Lung (tissue), 12 donors: ENCODE measurements around the gene CPSF2. TPM values are rescaled to one million over a fixed set of nuclear protein-coding genes. Genes with fewer than 3 reads are reported as not detected.

Source experiments
- ATAC-seq: fragments of 200-7000 bp; cut with Tn5 transposase; one replicate; pipeline ENCODE4 v1.9.1; 2020; ENCODE audit warnings: moderate number of reproducible peaks; ENCODE audit not compliant: insufficient read depth, low FRiP score
- DNase-seq, 3 donors: peaks; one replicate each; pipeline ENCODE4 v3.0.0-alpha.2; 2013 to 2017
- H3K27ac ChIP-seq, 2 donors: one replicate each; pipeline ENCODE4 v1.5.1; 2013; ENCODE audit warnings: mild to moderate bottlenecking in 2 of 2, moderate library complexity in 2 of 2, control low read depth in 1 of 2, inconsistent platforms in 1 of 2, low read depth in 1 of 2, low read length in 1 of 2
- H3K27me3 ChIP-seq, 3 donors: one replicate each; pipeline ENCODE4 v1.5.1; 2013; ENCODE audit warnings: low read length in 2 of 3; ENCODE audit not compliant: control insufficient read depth in 3 of 3, insufficient read depth in 3 of 3
- H3K36me3 ChIP-seq, 4 donors: one replicate each; pipeline ENCODE4 v1.5.1; 2013; ENCODE audit warnings: low read length in 4 of 4, mild to moderate bottlenecking in 1 of 4, moderate library complexity in 1 of 4; ENCODE audit not compliant: control insufficient read depth in 4 of 4, insufficient read depth in 4 of 4
- H3K4me1 ChIP-seq, 5 donors: one replicate each; pipeline ENCODE4 v1.5.1; 2013; ENCODE audit warnings: low read length in 5 of 5, mild to moderate bottlenecking in 2 of 5, moderate library complexity in 1 of 5; ENCODE audit not compliant: control insufficient read depth in 5 of 5, insufficient read depth in 5 of 5
- H3K4me3 ChIP-seq: one replicate; pipeline ENCODE4 v1.5.1; 2013; ENCODE audit warnings: mild to moderate bottlenecking, control low read depth, moderate library complexity
- H3K9ac ChIP-seq, 2 donors: one replicate each; pipeline ENCODE4 v1.5.1; 2013; ENCODE audit warnings: low read length in 2 of 2, control low read depth in 1 of 2; ENCODE audit not compliant: insufficient read depth in 1 of 2
- H3K9me3 ChIP-seq, 4 donors: one replicate each; pipeline ENCODE4 v1.5.1; 2013; ENCODE audit warnings: low read length in 3 of 4, mild to moderate bottlenecking in 1 of 4, moderate library complexity in 1 of 4; ENCODE audit not compliant: control insufficient read depth in 4 of 4, insufficient read depth in 3 of 4
- WGBS, 2 donors: extraction: QIAGEN DNeasy Blood & Tissue Kit; methylation state at CpG; one replicate each; pipeline ENCODE4 v1.1.7; 2013; 5-methylcytosine and 5-hydroxymethylcytosine counted together
- polyA plus RNA-seq, 2 donors: library from polyadenylated mRNA; stranded (reverse); fragments of 200-250 nt; gene quantifications; one replicate each; pipeline ENCODE4 v1.2.1, GENCODE V29; 2013
- total RNA-seq, 2 donors: library from RNA; depleted of rRNA in 1 of 2; stranded (reverse); fragments of >200 nt in 1 of 2; gene quantifications; one replicate each; pipeline ENCODE4 v1.2.1, GENCODE V29; 2014 to 2021
- TF ChIP-seq, protein P1 (sequence below): IDR thresholded peaks from 2 replicates; pipeline ENCODE4 v1.5.1; 2012; ENCODE audit warnings: mild to moderate bottlenecking; ENCODE audit errors: control extremely low read depth, extremely low read depth
- donor health status: control.
- donor health status: control.
- donor health status: Bipolar disorder and iron deficiency.
- donor health status: healthy.
- donor health status: DM: yes; HTN: yes; CAD: no.

Gene CPSF2
- total and polyA plus RNA-seq, 4 donors, result 6.1 to 49.6 (median 24.1) TPM

DNA sequence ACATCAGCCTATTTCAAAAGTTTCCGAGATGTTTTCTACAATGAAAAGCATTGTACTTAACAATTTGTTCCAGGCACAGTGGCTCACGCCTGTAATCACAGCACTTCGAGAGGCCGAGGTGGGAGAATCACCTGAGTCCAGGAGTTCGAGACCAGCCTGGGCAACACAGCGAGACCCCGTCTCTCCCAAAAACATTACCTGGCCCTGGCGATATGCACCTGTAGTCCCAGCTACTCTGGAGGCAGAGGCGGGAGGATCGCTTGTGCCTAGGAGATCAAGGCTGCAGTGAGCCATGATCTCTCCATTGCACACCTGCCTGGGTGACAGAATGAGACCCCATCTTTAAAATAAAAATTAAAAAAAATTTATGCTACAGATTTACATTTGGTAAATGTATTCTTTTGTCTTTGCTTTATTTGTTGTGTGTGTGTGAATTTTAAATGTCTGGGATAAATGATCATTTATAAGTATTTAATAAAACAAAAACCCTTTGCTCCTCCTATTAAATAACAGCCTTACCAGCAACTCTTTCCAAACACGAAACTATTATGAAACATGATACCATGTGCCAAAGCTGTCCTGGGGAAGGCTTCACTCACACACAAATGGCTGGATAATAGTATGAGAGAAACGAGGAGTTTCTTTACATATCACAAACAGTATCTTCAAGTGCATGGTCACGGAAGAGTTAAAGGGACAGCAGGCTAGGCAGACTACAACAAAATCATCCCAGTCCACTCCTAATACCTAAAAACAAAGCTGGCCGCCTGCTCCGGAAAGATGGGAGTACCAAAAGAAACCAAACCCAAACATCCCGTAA lies 16.5 kb upstream of the CPSF2 start:
- Histone ChIP-seq H3K4me3 (peak overlapping the region; percentile 71), H3K9ac (peak overlapping the region; percentile 44 to 88), H3K36me3 (peaks cover 0 to 2% (median 0%) of the 10 kb centered on the region in 4 donors), H3K27me3 (peaks cover 0 to 3% (median 0%) of the 10 kb centered on the region in 3 donors), H3K4me1 (peaks cover 0 to 9% (median 3%) of the 10 kb centered on the region in 5 donors), H3K9me3 (no peaks in the 10 kb centered on the region), H3K27ac (peak overlapping the region; percentile 81 to 97)
- peak in 1 of 3 donors; percentile 72 for DNase-seq
- TF ChIP-seq, protein P1, sequence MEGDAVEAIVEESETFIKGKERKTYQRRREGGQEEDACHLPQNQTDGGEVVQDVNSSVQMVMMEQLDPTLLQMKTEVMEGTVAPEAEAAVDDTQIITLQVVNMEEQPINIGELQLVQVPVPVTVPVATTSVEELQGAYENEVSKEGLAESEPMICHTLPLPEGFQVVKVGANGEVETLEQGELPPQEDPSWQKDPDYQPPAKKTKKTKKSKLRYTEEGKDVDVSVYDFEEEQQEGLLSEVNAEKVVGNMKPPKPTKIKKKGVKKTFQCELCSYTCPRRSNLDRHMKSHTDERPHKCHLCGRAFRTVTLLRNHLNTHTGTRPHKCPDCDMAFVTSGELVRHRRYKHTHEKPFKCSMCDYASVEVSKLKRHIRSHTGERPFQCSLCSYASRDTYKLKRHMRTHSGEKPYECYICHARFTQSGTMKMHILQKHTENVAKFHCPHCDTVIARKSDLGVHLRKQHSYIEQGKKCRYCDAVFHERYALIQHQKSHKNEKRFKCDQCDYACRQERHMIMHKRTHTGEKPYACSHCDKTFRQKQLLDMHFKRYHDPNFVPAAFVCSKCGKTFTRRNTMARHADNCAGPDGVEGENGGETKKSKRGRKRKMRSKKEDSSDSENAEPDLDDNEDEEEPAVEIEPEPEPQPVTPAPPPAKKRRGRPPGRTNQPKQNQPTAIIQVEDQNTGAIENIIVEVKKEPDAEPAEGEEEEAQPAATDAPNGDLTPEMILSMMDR, result no peak
- 55% methylated on average over 16 of the region's 16 CpGs for WGBS, 2 donors
- ATAC-seq, result no peak

DNA sequence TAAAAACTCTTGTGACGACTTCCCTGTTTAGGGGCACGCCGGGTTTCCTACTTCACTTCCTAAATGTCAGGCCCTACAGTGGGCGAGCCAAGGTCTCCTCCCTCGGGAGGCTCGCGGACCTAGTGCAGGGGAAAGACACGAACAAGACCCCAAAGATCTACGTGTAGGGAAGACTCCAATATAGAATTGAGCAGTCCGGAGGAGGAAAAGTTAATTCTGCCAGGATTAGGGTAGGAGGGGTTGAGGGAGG lies 16.0 kb upstream of the CPSF2 start:
- Histone ChIP-seq H3K4me1 (peaks cover 0 to 9% (median 3%) of the 10 kb centered on the region in 5 donors), H3K27ac (peak overlapping the region; percentile 81 to 97), H3K4me3 (peak overlapping the region; percentile 71), H3K27me3 (peaks cover 0 to 3% (median 0%) of the 10 kb centered on the region in 3 donors), H3K36me3 (peaks cover 0 to 2% (median 0%) of the 10 kb centered on the region in 4 donors), H3K9me3 (no peaks in the 10 kb centered on the region), H3K9ac (peak overlapping the region; percentile 44 to 88)
- ATAC-seq (peak; percentile 41), DNase-seq (no peak)
- 0 to 1% methylated on average over 10 of the region's 10 CpGs for WGBS, 2 donors
- TF ChIP-seq, protein P1, result no peak

- Histone ChIP-seq H3K9me3 (no peaks in the 10 kb centered on the region), H3K36me3 (peaks cover 0 to 2% (median 0%) of the 10 kb centered on the region in 4 donors), H3K27me3 (peaks cover 0 to 3% (median 0%) of the 10 kb centered on the region in 3 donors), H3K27ac (peak within 1 kb of the TSS; percentile 81 to 97), H3K4me3 (peak within 1 kb of the TSS; percentile 71), H3K9ac (peak within 1 kb of the TSS; percentile 44 to 88), H3K4me1 (peaks cover 0 to 9% (median 3%) of the 10 kb centered on the region in 5 donors)
- peak; percentile 98 for ATAC-seq
- 1% methylated on average over 54 to 66 of the region's 66 CpGs for WGBS, 2 donors
- TF ChIP-seq, protein P1, result peak; percentile 75
- peak; percentile 98 to 99 (median 99) for DNase-seq
These were observed 15.4 kb upstream of the CPSF2 start, which contains the start of gene ATXN3 for GRCh38 chr14:92106143-92106926. ATXN3 (minus strand) TSS chr14:92106582; CDS start chr14:92106552, 30 bp downstream.
